Activated CD4-positive, alpha-beta T cell treated with anti-CD3 and anti-CD28 coated beads, Interleukin-2, Interleukin-4, amounts not matched to agents 100 ng/mL and 50 ng/mL, durations not matched to agents 16 hours and 8 hours (primary cell): ENCODE results near the gene SPTLC3.
A peak's percentile ranks its signal among the peaks of the same experiment; 100 is the strongest.

Experiments used
- DNase-seq: peaks from one replicate; pipeline ENCODE4 v3.0.0-alpha.2; 2020; ENCODE audit warnings: low spot score

The SPTLC3 gene

DNA sequence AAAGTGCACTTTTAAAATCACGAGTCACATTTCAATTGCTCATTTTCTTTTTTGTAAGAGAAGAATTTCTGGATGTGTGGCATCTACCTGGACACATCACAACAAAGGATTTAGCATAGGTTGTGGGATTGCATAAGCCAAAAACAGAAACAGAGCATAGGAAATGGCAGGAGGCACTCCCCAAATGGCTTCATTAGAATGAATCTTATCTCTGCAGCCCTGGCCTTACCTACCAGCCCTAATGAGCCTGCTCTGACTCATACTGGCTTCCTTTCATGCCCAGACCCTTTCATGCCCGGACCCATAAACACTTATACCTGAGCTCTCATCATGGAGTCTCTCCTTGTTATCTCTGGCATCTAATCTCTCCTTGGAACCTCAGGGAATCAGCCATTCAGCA lies 23.9 kb upstream of the SPTLC3 start:
- DNase-seq: no peak

DNA sequence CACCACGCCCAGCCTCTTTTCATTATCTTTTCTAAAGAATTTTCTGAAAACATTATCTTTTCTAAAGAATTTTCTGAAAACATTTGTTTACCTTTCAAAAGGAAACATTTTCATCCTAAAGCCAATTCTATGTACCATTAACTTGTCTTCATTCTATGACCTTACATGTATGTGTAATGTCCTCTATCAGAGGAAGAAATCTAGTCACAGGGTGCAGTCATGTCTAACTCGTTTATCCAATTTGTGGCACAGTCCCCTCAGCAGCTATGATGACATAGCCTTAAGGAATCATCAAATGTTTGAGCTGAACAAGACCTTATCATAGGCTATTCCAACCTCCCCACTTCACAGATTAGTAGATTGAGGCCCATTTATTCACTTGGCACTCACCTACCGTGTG lies 21.5 kb upstream of the SPTLC3 start:
- no peak for DNase-seq

DNA sequence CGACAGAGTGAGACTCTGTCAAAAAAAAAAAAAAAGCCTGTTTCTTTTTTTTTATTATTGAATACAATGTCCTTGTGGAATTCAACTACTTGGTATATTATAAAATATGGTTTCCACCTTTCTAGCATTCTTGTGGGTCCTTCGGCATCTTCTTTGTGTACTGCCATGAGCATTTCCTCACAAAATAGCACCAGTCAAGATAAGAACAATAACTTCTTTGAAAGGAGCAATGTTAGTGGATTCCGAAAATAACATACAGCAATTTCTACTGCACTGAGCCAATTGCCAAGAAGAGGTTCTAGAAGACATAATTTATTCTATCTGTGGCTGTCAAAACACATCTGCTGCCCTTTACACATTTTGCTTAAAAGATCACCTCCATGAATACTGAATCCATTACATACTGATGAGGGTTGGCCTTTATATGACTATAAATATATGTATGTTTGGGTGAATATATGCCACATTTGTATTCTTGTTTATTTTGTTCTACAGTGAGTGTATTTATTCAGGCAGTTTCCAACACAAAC lies 19.1 kb upstream of the SPTLC3 start:
- no peak for DNase-seq

DNA sequence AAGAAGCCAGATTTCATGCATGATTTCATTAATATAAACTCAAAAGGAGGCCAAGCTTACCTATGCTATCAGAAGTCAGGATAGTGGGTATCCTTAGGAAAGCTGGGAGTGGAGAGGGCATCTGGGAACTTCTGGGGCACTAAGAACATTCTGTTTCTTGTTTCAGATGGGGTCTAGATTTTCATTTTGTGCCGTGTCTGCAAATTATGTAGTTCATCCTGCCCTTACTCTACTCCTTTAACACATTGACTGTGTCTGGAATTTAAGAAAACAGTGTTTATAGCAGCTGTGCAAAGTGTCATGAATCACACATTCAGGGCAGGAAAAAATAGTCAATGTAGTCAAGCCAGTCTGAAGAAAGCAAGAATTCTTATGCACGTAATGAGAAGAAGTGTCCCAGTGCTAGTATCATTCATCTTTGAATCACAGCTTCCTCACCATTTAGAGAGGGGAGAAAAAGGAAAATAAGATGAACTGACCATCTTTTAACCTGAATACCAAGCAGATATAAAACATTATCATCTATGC lies 11.6 kb upstream of the SPTLC3 start:
- DNase-seq: no peak

DNA sequence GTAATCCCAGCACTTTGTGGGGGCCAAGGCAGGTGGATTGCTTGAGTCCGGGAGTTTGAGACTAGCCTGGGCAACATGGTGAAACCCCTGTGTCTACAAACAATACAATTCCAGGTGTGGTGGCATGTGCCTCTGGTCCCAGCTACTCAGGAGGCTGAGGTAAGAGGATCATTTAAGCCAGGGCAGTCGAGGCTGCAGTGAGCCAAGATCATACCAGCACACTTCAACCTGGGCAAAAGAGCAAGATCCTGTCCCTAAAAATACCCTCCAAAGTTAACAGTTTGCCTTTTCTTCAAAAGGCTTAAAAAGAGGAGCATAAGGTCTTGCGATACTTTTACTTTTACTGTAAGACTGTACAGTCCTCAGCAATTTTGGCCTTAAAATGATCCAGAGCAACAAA lies 10.7 kb upstream of the SPTLC3 start:
- DNase-seq: no peak

DNA sequence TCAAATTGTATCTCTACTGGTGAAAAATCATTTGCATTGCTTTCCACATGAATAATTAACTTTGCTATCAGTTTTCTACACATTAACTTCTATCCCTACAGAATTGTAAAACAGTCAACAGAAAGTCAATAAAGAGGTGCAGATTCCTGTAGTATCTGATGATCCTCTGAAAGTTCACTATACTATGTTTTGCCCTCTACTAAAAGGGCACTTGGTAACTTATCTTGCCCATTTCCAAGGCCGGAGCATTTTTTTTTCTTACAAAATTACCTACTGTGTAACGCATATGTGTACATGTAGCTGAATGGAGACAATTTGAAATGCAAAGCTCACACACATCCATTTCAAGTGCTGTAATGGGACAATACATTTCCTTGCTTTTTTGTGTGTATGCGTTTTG lies 9.6 kb upstream of the SPTLC3 start:
- DNase-seq: no peak

DNA sequence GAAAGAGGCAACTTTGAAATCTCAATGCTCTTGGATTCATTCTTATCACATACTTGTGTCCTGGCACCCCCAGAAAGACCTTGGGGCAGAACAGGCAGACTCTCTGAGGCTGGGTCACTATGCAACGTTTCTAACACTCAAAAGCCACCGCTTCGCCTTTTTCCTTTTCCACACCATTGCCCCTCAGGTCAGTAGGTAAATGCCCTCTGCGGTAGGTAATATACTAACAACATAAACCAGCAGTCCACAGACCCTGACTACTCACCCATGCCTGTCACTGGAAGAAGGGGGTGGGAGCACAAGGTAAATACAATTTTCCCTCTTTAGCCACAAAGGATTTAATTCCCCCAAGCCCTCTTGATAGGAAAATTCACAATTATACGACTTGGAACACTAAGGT lies 6.5 kb upstream of the SPTLC3 start:
- no peak for DNase-seq

DNA sequence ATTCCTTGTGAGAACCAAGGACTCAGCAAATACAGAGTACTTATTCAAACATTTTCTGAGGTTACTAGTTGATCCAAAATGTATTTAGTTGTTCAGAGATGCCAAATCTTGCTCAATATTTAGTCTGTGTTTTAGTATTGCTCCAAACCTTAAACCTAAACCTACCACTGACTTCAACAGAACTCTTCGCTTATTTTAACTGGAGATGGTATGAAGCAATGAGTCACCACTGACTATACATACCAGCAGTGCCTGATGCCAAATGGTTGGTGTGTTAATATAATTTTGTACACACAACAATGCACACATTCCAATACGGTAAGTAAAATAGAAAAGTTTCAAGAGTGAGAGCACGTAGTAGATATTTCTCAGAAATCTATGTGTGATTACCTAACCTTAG lies 1.9 kb upstream of the SPTLC3 start:
- no peak for DNase-seq

DNA sequence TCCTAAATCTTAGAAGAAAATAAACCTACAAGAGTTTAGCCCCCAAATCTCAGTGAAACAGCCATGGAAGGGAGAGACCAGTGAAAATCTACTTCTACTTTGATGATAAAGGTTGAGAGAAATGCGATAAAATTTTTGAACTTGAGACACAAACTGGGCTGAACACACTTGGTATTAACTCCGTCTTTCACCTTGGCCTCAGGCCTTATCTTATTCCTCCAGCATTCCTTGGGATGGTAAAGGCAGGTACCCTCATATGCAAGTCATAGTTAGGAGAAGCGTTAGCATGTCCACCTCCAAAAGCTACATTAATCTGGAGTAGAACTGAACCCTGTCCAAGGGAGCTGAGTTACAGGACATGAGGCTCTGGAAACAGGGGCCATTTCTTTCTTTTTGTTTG lies 1.2 kb upstream of the SPTLC3 start:
- DNase-seq: no peak

DNA sequence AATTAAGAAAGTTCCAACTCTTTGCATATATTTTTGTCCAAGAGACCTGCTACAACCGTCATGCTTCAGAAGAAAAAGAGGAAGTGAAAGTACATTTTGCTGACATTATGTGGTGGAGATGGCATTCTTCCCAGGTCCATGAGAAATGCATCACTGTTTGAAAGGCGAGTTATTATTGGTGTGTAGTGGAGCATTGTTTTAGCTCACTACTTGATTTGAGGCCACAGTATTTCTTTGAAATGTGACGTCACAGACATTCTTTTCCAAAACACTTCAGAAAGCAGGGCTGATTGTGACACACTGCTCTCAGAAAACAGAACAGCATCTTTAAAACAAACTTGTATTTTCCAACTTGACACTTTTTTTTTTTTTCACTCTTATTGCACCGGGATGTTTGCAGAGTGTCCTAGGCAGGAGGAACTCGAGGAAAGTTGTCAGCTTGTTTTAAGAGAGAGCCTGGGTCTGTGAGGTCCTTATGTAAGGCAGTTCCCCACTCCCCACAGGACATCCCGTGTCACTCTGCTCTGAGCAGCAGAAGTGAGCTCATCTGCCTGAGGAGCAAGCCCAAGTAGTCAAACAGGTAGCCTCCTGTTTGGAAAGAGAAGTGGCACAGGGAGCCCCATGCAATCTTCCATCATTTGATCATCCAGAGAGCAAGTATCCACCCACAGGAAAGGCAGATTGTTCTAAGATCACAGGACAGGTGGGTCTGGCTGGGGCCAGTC lies 1.1 kb downstream of the SPTLC3 start:
- DNase-seq: no peak

DNA sequence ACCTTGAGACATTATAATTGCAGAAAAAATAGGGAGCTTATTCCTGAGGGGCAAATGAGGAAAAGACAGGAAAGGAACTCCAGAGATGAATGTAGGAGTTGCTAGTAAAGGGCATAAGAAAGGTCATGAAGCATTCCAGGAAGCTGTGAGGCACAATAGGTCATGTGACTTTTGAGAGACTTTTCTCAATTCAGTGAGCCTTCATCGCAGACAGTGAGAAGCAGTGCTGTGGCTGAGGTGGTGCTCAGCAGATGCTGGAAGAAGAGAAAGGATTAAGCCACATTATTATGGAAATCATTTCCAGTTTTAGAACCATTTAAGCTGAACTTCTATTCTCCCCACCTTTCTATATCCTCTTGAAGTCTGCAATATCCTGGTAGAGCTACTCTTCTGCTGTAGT lies 4.1 kb downstream of the SPTLC3 start:
- DNase-seq: no peak

DNA sequence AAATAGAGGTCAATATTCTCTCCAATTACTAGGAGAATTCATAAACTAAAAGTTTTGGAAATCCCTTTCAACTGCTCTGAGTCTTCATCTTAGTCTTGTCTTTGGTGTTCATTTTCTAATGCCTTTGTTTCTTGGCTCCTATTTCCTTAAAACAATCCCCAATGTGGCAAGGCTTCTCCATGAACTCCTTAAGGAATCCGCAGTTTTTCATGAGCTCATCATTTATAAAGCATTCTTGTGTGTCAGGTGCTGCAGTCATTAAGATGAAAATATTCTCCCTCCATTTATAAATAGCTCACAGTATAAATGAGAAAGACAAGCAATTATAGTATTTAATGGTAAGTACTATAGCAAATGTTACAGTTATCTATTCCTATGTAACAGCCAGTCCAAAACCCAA lies 4.6 kb downstream of the SPTLC3 start:
- DNase-seq: no peak

DNA sequence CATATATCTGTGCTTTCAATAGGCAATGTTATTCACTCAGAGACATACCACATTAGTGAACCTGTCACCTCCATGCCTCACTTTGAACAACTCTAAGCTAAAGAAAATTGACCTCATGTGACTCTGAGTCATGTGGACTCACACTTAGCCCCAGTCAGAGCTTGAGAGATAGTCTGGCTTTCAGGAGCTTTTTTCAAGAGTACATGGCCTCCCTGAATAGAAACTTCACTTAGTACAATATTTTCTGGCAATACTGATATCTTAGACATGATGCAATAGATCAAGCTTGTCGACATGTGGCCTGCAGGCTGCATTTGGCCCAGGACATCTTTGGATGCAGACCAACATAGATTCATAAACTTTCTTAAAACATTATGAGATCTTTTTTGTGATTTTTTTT lies 8.5 kb downstream of the SPTLC3 start:
- no peak for DNase-seq

DNA sequence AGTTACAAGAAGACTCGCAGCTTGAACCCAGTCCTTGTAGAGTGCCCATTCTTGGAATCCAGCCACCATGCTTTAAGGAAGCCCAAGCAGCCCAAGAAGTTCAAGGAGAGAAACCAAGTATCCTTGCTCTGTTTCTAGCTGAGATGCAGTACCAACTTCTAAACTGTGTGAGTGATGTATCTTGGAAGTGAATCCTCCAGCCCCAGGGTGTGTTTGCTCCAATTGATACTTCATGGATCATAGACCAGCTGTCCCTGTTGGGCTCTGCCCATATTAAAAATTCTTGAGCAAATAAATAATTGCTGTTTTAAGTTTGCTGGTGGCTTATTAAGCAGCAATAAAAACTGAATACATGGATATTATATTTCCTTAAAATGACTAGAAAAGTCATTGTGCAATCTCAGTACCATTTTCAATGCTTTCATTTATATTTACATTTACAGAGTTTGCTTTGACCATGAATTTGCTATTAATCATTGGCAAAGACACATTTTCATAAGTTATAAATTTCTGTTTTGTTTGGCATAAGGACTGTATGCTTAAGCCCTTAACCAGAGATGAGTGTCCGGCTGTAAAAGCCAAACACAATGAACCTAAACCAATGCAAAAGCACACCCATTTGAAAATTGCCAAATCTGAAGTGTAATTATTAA lies 9.2 kb downstream of the SPTLC3 start:
- DNase-seq: no peak

DNA sequence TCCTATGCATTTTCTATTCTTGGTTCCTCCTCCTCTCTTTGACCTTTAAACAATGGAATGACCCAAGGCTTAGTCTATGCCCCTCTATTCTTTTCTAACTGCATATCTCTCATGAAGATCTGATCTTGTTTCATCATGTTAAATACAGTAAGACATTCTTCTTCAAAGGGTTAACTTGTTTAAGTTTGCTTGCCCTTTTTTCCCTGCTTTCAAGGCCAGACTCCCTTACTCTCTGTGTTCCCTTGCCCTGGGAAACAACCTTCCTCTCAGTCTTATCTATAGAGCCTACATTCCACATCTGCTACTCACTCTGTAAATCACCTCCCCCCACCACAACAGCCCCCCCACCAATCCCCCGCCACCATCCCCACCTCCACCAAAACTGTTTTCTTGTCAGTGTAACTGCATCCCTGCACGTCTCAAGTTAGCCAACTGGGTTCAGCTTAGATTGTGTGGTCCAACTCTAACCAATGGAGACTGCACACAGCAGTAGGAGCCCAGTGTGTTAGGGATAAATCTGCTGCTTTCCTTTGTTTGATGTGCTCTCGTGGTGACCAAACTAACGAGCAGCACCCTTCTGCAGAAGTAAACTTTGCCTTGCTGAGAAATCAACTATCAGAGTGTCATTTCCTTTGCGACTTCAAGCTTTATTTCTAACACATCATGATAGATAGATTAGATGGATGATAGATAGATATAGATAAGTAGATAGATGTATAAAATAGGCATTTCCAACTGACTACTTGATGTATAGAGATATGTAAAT lies 12.6 kb downstream of the SPTLC3 start:
- no peak for DNase-seq

DNA sequence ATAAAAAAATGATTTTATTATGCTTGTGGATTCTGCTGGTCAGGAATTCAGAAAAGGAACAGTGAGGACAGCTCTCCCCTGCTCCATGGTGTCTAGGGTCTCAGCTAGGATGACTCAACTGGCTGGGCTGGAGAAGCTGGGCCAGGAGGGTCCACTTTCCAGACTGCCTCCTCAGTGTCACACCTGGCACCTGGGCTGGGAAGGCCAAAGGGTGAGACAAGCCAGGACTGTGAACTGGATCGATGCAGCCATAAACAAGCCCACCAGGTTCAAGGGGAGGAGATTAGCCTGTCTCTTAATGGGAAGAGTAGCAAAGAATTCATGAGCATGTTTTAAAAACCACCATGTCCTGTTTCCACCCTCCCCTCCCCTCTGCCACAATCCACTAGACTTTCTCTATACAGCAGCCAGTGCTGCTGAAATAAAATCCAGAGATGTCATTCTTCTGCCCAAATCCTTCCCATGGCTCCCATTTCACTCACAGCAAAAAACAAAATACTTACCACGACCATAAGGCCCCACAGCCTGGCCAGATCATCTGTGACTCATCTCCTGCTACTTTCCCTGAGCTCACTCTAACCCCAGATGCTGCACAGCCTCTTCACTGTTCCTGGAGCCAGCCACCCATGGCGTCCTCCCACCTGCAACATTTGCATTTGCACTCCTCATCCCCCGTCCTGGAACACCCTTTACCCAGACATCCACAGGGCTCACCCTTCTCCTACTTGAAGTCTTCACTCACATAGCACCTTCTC lies 13.8 kb downstream of the SPTLC3 start:
- DNase-seq: no peak

DNA sequence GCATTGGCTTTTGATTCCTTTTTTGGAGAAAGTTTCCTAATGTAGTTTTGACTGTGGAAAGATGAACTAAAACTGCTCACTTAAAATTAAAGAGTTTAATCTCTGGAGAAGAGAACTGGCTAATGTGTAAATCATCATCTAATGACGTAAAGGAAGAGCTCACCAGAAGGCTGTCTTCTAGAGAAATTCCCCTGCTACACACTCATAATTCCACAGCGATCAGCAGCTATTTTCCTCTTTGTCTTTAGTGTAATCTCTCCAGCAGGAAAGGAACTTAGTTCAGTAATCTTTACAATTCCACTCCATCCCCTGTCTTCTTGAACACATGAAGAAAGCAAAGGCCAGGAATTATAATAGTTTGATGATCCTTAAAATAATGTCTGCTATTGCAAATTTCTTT lies 15.8 kb downstream of the SPTLC3 start:
- no peak for DNase-seq

DNA sequence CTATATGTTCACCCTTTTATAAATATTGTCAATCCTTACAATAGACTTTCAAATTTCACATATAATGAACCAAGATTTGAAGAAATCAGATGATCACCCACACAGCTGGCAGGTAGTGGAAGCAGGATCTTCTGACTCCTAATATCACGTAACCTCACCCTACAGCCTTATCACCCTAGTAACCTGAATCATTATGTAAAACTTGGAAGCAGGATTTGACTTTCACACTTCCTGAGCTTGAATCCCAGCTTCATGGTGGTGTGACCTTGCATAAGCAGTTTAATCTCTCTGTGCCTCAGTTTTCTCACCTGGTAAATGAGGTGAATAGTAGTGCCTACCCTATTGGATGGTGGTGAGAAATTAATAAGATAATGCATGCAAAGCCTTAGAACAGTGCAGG lies 16.4 kb downstream of the SPTLC3 start:
- no peak for DNase-seq

DNA sequence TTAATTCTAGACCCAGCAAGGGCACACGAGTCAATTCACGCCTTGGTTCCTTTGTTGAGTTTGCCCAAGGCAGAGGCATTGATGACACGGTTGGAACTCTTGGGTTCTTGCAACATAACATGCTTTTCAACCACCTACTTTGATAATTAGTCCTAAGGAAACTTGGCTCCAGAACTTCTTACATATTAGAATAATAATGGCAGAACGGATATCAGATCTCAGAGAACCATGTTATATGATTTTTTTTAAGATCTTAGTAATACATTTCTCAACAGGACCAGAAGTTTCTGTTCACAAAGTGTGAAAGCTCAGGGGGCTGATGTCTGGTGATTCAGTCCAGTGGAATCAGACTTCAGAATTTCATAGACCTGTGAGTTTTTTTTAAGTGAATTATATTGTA lies 19.2 kb downstream of the SPTLC3 start:
- no peak for DNase-seq

DNA sequence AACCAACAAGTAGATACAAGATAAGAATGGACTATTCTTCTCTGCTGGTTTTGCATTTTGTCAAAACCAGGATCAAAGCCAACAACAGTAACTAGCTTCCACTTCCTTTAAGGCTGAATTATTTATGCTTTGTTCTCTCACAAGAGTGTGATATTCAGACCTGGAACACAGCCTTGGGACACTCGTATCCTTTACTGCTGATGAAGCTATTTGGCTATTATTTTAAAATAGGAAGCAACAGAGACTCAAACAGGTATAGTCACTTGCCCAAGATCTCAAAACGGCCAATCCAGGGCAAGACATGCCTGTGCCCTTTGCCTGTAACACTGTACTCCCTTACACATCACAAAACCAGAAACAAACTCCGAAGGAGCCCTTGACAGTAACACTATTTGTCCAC lies 19.9 kb downstream of the SPTLC3 start:
- no peak for DNase-seq

DNA sequence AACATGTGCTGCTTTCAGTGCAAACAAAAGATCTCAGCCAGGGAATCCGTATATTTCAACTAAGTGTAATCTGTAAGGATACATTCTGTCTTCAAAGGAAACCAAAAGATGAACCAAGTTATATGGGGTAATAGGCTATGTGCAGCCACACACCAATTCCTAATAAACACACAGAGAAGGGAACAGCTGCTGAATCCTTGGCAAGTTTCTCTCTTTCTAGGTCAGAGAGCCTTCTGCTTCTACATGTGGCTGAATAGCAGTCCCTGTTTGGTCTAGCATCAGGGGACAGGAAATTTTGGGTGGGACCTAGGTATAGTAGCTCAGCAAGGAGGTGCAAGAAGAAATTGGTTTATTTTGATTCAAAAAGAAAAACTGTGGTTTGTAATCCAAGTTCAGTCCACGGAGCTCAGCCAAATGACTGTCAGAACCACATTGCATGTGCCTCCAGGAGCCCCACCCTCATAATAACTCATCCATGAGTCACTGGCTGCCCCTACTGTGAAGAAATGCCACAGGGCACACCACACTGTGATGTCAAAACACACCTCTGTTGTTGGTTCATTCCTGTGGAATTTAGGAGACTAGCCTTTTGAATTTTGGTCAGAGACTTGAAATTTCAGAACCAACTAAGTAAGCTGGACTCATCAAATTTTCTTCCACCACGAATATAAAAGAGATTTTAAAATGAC lies 21.1 kb downstream of the SPTLC3 start:
- DNase-seq: peak; percentile 5

DNA sequence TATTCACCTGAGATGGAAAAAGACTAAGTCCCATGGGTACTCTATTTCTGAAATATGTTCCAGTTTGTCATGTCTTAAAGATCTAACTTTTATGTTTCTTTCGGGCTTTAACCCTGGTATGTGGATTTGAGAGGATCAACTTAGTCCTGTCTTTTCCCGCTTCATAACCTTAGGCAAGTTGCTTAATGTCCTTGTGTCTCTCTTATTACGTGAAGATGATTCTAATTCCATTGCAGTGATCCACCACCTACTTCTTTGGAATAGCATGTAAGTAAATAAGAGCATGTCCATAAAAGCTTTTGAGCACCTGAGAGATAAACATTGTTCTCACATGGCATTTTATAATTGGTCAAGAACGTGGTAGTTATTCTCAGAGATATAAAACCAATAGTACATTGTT lies 23.0 kb downstream of the SPTLC3 start:
- no peak for DNase-seq
